Loucy (cell line): ENCODE data around the gene CAST.

Experiments
- CTCF ChIP-seq: fragments of 200-600 bp; sonication (generic); conservative IDR thresholded peaks from 2 replicates; pipeline ENCODE4 v1.5.1; 2014; ENCODE audit warnings: mild to moderate bottlenecking, antibody characterized with exemption, low read length
- EZH2phosphoT487 ChIP-seq: fragments of 200-600 bp; IDR thresholded peaks from 2 replicates; pipeline ENCODE4 v1.6.1; 2018; ENCODE audit warnings: antibody characterized with exemption, mild to moderate bottlenecking, moderate library complexity, borderline replicate concordance

GRCh38 chr5:96651047-96651446, 11.1 kb upstream of the CAST start:
- TF ChIP-seq CTCF (no peak), EZH2phosphoT487 (no peak)
